ENCODE measurements around the gene HOXB4.

The HOXB4 gene

GRCh38 chr17:48576479-48577309, 1.5 kb downstream of the HOXB4 start:
- no peak overlapping the region for H3K4me3 ChIP-seq (ENCODE audit: low read depth, low read length)
- TF ChIP-seq CTCF (IDR thresholded peaks at IDR 0.05; ENCODE audit: low read depth, low read length) = no peak
- H3K27me3 ChIP-seq = peaks cover 96% of the 10 kb centered on the region
- H3K9me3 ChIP-seq = no peaks in the 10 kb centered on the region
- DNase-seq = no peak
- H3K4me1 ChIP-seq = no peaks in the 10 kb centered on the region
- H3K36me3 ChIP-seq = no peaks in the 10 kb centered on the region

- no peaks in the 10 kb centered on the region for H3K9me3 ChIP-seq
- no peaks in the 10 kb centered on the region for H3K4me1 ChIP-seq
- no peak for DNase-seq
- H3K27me3 ChIP-seq = peaks cover 96% of the 10 kb centered on the region
- H3K4me3 ChIP-seq (ENCODE audit: low read depth, low read length) = no peak overlapping the region
- no peaks in the 10 kb centered on the region for H3K36me3 ChIP-seq
- TF ChIP-seq CTCF (IDR thresholded peaks at IDR 0.05; ENCODE audit: low read depth, low read length) = no peak
Observed at GRCh38 chr17:48575673-48576478, 2.3 kb downstream of the HOXB4 start.

- Histone ChIP-seq H3K36me3 (no peaks in the 10 kb centered on the region), H3K4me1 (no peaks in the 10 kb centered on the region), H3K4me3 (ENCODE audit: low read depth, low read length) (no peak overlapping the region), H3K27me3 (peaks cover 96% of the 10 kb centered on the region), H3K9me3 (no peaks in the 10 kb centered on the region)
- TF ChIP-seq CTCF (IDR thresholded peaks at IDR 0.05; ENCODE audit: low read depth, low read length) = no peak
- no peak for DNase-seq
Observed at GRCh38 chr17:48575066-48575582, 3.0 kb downstream of the HOXB4 start.

- Histone ChIP-seq H3K4me3 (ENCODE audit: low read depth, low read length) (no peak overlapping the region), H3K27me3 (peaks cover 96% of the 10 kb centered on the region)
- TF ChIP-seq CTCF (IDR thresholded peaks at IDR 0.05; ENCODE audit: low read depth, low read length) = no peak
Observed at GRCh38 chr17:48574505-48575065, 3.6 kb downstream of the HOXB4 start.

GRCh38 chr17:48571826-48572417, 6.2 kb downstream of the HOXB4 start:
- TF ChIP-seq CTCF (IDR thresholded peaks at IDR 0.05; ENCODE audit: low read depth, low read length) = no peak
- H3K9me3 ChIP-seq = no peaks in the 10 kb centered on the region
- no peak overlapping the region for H3K4me3 ChIP-seq (ENCODE audit: low read depth, low read length)
- no peaks in the 10 kb centered on the region for H3K4me1 ChIP-seq
- H3K27me3 ChIP-seq = peaks cover 98% of the 10 kb centered on the region
- H3K36me3 ChIP-seq = no peaks in the 10 kb centered on the region
- DNase-seq = no peak

More at GRCh38 chr17:48574505-48575065, 3.6 kb downstream of the HOXB4 start:
- Histone ChIP-seq H3K36me3 (no peaks in the 10 kb centered on the region), H3K4me1 (no peaks in the 10 kb centered on the region), H3K9me3 (no peaks in the 10 kb centered on the region)
- DNase-seq = no peak

All from BE2C (cell line).